Erythroblast (primary cell): ENCODE measurements around the gene MYOCD.

Experiments used
- GATA1 ChIP-seq: IDR thresholded peaks from 2 replicates; pipeline ENCODE4 v1.6.1; 2011; ENCODE audit warnings: low read depth, mild to moderate bottlenecking, control low read depth, low read length, moderate library complexity
- POLR2A ChIP-seq: IDR thresholded peaks from 2 replicates; pipeline ENCODE4 v1.6.1; 2011; ENCODE audit warnings: mild to moderate bottlenecking, low read length

DNA sequence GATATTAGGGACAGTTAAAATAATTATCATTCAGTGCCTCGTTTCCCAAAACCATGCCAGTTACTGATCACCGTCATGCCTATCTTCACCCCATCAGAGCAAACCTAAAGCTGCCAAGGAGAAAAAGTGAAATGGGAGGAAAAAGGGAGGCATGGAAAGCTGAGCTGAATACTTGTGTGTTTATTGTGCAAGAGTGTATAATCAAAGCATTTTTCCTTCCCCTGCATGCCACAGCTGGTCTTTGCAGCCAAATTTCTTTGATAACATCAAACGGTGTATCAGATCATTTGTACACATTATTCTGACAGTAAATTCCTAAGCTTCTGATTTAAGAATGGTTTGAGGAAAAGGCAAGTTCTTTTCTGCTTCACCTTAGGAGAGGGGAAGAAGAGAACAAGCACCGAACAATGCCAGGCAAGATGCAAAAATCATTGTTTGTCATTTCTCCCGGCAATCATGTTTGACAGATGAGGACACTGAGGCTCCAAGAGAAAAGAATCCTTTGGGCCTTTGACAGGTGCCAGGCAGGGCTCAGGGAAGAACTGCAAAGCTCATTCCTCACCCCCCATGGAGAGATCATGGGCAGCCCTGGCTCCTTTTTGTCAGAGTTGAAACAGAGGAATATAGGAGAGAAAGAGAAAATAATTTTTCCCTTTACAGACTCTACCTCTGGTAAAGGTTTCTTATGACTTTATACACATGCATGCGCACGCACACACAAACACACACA, 72.2 kb downstream of the MYOCD start:
- TF ChIP-seq POLR2A: no peak
- no peak for TF ChIP-seq GATA1
